Mesodermal cell (in vitro differentiated cells): Measurements from ENCODE around the gene SPN.
"Not testable (repeated sequence)": the region's sequence is repeated elsewhere in the genome, so short reads cannot be mapped to it uniquely, and the experiment has no call there.

ENCODE experiments used
- H3K27ac ChIP-seq: 2 replicates; pipeline ENCODE4 v1.7.0; 2013; ENCODE audit warnings: mild to moderate bottlenecking, low read depth, low read length, moderate library complexity; ENCODE audit not compliant: severe bottlenecking
- H3K36me3 ChIP-seq: 2 replicates; pipeline ENCODE4 v1.7.1; 2013; ENCODE audit warnings: mild to moderate bottlenecking, low read length, moderate library complexity; ENCODE audit not compliant: control insufficient read depth, insufficient read depth
- H3K4me1 ChIP-seq: one replicate; pipeline ENCODE4 v1.7.1; 2013; ENCODE audit warnings: mild to moderate bottlenecking, low read length; ENCODE audit not compliant: insufficient read depth, control insufficient read depth, poor library complexity, severe bottlenecking
- H3K4me3 ChIP-seq: 2 replicates; pipeline ENCODE4 v1.7.0; 2013; ENCODE audit warnings: low read length, control low read depth, mild to moderate bottlenecking; ENCODE audit not compliant: insufficient read depth, poor library complexity, severe bottlenecking; ENCODE audit errors: extremely low read depth
- H3K9me3 ChIP-seq: 2 replicates; pipeline ENCODE4 v1.7.1; 2013; ENCODE audit warnings: mild to moderate bottlenecking, low read length, moderate library complexity; ENCODE audit not compliant: control insufficient read depth
- WGBS, 2 experiments: methylation state at CpG; one replicate each; pipeline ENCODE4 v1.1.5; 2013; ENCODE audit warnings: missing lambda C conversion rate in 2 of 2; ENCODE audit not compliant: insufficient coverage in 2 of 2; 5-methylcytosine and 5-hydroxymethylcytosine counted together

Gene SPN

DNA sequence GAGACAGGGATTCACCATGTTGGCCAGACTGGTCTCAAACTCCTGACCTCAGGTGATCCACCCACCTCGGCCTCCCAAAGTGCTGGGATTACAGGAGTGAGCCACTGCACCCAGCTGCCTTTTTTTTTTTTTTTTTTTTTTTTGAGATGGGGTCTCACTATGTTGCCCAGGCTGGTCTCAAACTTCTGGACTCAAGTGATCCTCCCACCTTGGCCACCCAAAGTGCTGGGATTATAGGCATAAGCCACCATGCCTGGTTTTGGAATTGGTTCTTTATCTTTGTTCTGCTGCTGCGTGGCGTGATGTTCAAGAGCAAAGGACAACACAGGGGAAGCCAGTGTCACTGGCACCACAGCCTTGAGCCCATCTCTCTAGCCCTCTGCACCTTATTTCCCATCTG, 32.6 kb downstream of the SPN start:
- H3K4me3 ChIP-seq, H3K9me3 ChIP-seq, H3K27ac ChIP-seq, H3K4me1 ChIP-seq: not testable (repeated sequence)
- peaks cover 23% of the 10 kb centered on the region for H3K36me3 ChIP-seq
- 89% methylated on average over 2 of the region's 3 CpGs; no CpG with 5 or more reads in 1 of the 2 experiments for WGBS, 2 experiments

DNA sequence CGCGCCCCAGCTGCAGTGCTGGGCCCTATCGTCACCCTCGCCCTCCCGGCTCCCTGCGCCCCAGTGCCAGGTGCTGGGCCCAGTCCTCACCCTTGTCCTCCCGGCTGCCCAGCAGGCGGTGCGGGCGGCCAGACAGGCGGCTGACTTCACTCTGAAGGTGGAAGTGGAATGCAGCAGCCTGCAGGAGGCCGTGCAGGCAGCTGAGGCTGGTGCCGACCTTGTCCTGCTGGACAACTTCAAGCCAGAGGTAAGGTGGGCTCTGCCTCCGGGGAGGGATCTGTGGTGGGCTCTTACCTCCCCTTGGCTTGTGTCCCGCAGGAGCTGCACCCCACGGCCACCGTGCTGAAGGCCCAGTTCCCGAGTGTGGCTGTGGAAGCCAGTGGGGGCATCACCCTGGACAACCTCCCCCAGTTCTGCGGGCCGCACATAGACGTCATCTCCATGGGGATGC, 33.9 kb downstream of the SPN start:
- 94 to 98% methylated on average over 16 to 21 of the region's 21 CpGs for WGBS, 2 experiments
- H3K4me1 ChIP-seq = peaks cover 2% of the 10 kb centered on the region
- H3K27ac ChIP-seq = no peak overlapping the region
- H3K9me3 ChIP-seq = peaks cover 5% of the 10 kb centered on the region
- no peak overlapping the region for H3K4me3 ChIP-seq
- peaks cover 18% of the 10 kb centered on the region for H3K36me3 ChIP-seq

DNA sequence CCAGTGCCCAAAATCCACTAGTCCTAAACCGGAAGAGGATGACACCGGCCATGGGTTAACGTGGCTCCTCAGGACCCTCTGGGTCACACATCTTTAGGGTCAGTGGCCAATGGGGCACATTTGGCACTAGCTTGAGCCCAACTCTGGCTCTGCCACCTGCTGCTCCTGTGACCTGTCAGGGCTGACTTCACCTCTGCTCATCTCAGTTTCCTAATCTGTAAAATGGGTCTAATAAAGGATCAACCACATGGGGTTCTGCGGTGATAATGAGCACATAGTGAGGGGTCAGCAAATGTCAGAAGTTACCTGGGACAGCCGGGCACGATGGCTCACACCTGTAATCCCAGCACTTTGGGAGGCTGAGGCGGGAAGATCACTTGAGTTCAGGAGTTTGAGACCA, 34.3 kb downstream of the SPN start:
- WGBS, 2 experiments = 96% methylated on average over 7 of the region's 7 CpGs
- H3K27ac ChIP-seq = no peak overlapping the region

DNA sequence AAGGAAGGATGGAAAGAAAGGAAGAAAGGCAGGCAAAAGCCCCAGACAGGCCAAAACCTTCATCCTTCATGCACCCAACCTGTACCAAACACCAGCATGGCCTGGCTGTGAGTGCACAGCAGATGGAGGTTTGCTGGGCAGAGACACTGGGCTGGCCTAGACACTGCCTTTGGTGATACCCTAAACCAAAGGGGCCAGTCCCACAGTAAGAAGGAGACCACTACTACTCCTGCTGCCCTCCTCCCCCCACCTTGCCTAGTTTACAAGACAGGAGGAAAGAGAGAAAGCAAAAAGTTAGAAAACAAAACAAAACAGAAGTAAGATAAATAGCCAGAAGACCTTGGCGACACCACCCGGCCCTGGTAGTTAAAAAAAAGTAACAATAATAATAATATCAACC, 35.0 kb downstream of the SPN start:
- Histone ChIP-seq H3K4me3 (no peak overlapping the region), H3K9me3 (peaks cover 5% of the 10 kb centered on the region), H3K27ac (no peak overlapping the region), H3K36me3 (peaks cover 18% of the 10 kb centered on the region), H3K4me1 (peaks cover 4% of the 10 kb centered on the region)
- no CpG with 5 or more reads among the region's 2 CpGs for WGBS, 2 experiments

More for the DNA sequence above, 34.3 kb downstream of the SPN start:
- no peak overlapping the region for H3K4me3 ChIP-seq
- H3K36me3 ChIP-seq = peaks cover 18% of the 10 kb centered on the region
- H3K9me3 ChIP-seq = peaks cover 5% of the 10 kb centered on the region
- peaks cover 4% of the 10 kb centered on the region for H3K4me1 ChIP-seq

DNA sequence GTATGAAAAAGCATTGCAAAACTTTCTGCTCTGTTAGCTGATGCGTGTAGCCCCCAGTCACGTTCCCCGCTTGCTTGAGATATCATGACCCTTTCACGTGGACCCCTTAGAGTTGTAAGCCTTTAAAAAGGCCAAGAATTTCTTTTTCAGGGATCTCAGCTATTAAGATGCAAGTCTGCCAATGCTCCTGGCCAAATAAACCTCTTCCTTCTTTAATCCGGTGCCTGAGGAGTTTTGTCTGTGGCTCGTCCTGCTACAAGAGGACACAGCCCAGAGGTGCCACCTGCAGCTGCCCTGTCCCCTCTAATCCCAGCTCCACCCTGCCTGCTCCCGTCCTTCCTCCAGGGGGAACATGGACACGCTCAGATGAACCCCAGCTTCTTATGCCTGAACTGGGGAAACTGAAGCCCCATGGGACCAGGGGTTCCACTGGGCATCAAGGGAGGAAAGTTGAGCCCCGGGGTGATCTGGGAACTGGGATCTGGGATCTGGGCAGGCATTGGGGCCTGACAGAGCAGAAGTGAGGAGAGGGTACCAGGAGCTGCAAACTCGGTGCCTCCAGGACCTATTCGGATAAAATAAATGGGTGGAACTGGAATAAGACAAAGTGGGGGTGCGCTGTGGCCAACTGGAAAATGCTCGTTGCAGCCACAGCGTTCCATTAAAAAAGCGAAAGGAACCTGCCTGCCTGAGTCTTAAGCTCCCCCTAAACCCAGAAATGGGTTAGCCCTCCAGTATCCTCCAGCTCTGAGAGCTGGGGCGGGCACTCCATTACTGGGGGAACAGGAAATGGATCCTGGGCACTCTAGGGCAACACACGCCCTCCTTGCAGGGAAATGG, 35.7 kb downstream of the SPN start:
- Histone ChIP-seq H3K4me1 (peaks cover 4% of the 10 kb centered on the region), H3K9me3 (peaks cover 5% of the 10 kb centered on the region), H3K27ac (no peak overlapping the region), H3K36me3 (peaks cover 18% of the 10 kb centered on the region), H3K4me3 (no peak overlapping the region)
- WGBS, 2 experiments = 93 to 97% methylated on average over 15 to 16 of the region's 17 CpGs

DNA sequence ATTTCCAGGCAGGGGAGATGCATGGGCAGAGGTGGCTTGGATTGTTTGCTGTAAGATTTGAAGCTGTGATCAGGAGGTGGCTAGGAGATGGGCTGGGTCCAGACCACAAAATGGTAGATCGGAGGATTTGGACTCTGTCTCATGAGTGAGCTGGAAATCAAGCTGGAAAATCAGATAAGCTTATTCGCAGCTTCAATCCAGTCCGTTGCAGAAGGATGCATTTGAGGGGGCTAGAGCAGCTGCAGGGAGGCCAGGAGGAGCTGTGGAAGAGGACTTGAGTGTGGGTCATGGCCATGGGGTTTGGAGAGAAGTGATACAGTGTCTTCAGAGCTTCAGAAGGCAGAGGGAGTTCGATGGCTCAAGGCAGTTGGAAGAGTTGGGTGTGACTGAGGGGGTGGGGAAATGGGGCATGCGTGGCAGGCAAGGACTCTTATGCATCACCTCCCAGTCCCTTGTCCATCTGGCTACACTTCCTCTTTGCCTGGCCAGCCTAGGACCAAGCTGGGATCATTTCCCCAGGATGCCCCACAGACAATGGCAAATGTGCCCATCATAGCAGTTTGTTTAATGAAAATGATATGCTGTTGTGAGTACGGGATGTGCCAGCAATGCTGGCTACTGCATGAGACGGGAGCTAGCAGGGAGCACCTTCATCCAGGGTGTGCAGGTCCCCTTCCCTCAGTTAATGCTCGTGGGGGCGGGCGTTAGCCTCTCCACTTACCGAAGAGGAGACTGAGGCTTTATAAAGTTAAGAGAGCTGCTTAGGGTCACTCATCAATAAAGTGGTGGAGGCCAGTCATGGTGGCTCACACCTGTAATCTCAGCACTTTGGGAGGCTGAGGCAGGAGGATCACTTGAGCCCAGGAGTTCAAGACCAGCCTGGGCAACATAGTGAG, 36.5 kb downstream of the SPN start:
- Histone ChIP-seq H3K4me3 (no peak overlapping the region), H3K27ac (no peak overlapping the region), H3K4me1 (peaks cover 4% of the 10 kb centered on the region), H3K36me3 (peaks cover 18% of the 10 kb centered on the region), H3K9me3 (peaks cover 5% of the 10 kb centered on the region)
- WGBS, 2 experiments = 90 to 94% methylated on average over 8 to 10 of the region's 11 CpGs

DNA sequence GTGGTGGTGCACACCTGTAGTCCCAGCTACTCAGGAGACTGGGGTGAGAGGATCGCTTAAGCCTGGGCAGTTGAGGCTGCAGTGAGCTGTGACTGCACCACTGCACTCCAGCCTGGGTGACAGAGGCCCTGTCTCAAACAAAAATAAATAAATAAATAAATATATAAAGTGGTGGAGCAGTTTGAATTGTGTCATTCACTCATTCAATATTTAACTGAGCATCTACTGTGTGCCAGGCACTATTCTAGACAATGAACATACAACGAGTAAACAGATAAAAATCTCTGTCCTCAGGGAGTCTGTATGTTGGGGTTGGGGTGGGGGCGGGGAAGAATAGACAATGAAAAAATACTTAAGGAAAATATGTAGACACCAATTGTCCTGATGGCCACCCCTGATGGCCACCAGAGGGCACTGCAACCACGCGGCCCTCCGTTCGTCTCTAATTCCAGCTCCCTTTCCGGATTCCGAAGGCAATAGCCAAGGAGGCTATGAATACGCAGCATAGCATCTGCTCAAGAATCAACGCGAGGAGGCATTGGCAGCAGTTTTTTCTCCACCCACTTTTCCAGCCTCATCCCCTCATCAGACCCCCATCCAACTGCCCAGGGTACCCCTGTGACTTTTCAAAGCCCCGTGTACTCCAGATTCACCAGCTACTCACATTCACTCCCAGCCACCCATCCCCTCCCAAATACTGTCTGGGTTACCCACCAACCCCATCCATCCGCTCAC, 37.4 kb downstream of the SPN start:
- Histone ChIP-seq H3K27ac (no peak overlapping the region), H3K36me3 (peaks cover 18% of the 10 kb centered on the region), H3K9me3 (peaks cover 5% of the 10 kb centered on the region), H3K4me3 (no peak overlapping the region), H3K4me1 (peaks cover 4% of the 10 kb centered on the region)
- WGBS, 2 experiments = 17 to 18% methylated on average over 9 to 11 of the region's 14 CpGs

DNA sequence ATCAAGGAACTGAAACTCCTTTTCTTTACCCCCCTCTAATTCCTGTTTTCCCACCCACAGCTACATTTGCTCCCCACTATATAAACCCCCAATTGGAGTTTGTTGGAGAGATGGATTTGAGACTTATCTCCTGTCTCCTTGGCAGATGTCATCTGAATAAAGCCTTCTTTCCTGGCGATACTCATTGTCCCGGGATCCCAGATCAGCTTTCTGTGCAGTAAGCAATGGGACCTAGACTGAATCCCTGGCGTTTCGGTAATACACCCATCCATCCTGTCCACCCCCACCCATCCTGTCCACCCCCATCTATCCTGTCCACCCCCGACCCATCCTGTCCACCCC, 38.1 kb downstream of the SPN start:
- Histone ChIP-seq H3K4me3 (no peak overlapping the region), H3K36me3 (peaks cover 18% of the 10 kb centered on the region), H3K9me3 (peaks cover 5% of the 10 kb centered on the region), H3K4me1 (peaks cover 4% of the 10 kb centered on the region), H3K27ac (no peak overlapping the region)
- WGBS, 2 experiments = 93 to 100% methylated on average over 2 to 4 of the region's 5 CpGs

DNA sequence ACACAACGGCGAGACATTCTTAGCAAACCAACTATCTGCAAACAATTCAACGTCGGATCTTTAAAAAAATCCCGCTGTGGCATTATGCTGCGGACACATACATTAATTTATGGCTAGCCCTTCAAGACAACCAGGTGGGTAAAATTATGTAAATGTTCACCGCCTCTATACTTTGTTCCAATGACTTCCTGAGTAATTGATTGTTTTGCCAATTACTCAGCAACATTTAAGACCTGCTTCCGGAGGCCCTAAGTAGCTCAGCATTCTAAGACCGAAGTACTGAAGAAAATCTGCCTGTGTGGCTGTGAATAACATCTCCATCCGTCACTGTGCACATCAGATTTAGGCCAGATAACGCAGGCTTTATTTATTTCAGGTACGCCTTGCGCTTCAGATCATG, 39.2 kb downstream of the SPN start:
- H3K27ac ChIP-seq = no peak overlapping the region

DNA sequence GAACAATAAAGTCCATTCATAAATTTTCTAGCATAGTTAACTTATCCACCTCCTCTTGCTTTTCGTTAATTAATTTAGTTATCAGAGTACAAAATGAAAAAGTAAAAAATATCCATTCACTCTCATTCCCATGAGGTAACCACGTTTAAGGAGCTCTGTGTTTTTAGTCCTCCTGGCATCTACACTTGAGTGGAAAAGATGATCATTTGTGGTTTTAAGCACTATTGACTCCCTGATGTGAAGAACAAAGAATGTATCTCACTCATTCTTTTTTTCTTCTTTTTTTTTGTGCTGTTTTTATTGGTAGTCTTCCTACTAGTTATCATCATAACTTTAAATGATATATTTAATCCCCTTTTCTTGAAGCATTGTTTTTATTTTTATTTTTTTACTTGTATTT, 42.0 kb downstream of the SPN start:
- Histone ChIP-seq H3K9me3 (no peaks in the 10 kb centered on the region), H3K36me3 (no peaks in the 10 kb centered on the region), H3K4me1 (peaks cover 12% of the 10 kb centered on the region), H3K4me3 (no peak overlapping the region), H3K27ac (no peak overlapping the region)
- no CpG with 5 or more reads among the region's 2 CpGs for WGBS, 2 experiments

More for the DNA sequence above, 39.2 kb downstream of the SPN start:
- H3K36me3 ChIP-seq = peaks cover 7% of the 10 kb centered on the region
- peaks cover 3% of the 10 kb centered on the region for H3K9me3 ChIP-seq
- 81 to 95% methylated on average over 10 of the region's 13 CpGs for WGBS, 2 experiments
- peaks cover 4% of the 10 kb centered on the region for H3K4me1 ChIP-seq
- H3K4me3 ChIP-seq = no peak overlapping the region
